NT2/D1 (cell line): Measurements from ENCODE around the gene EML3.

Experiments
- YY1 ChIP-seq: IDR thresholded peaks from 2 replicates; pipeline ENCODE4 v1.6.1; 2011; ENCODE audit not compliant: insufficient read length, insufficient read depth
- ZNF274 ChIP-seq: IDR thresholded peaks from 2 replicates; pipeline ENCODE4 v1.6.1; 2011; ENCODE audit warnings: mild to moderate bottlenecking, low read depth, low read length

- TF ChIP-seq ZNF274 (no peak), YY1 (no peak)
Observed at GRCh38 chr11:62553839-62554361, 58.7 kb downstream of the EML3 start.
